ENCODE results near the gene PARD3. TPM values are rescaled to one million over a fixed set of nuclear protein-coding genes. Genes with fewer than 3 reads are reported as not detected.

Gene PARD3
- total and polyA plus RNA-seq, 2 donors (not counting 3 experiments of a cell fraction or from before 2014, with no cell fraction given), result 7.3 to 24.1 TPM

- H3K9me1 ChIP-seq (replicated peaks; ENCODE audit: control insufficient read depth, extremely low read depth, insufficient read depth, low read length), result no peaks in the 10 kb centered on the region
- no peak for TF ChIP-seq MAX (IDR thresholded peaks at IDR 0.05; ENCODE audit: insufficient read depth, insufficient read length)
- TF ChIP-seq JUN (IDR thresholded peaks at IDR 0.05; ENCODE audit: borderline replicate concordance, insufficient read depth, insufficient read length, low read depth), result no peak
- TF ChIP-seq FOS (IDR thresholded peaks at IDR 0.05; ENCODE audit: borderline replicate concordance, insufficient read depth, low read length), result no peak
- no peak for TF ChIP-seq POLR2AphosphoS5 (IDR thresholded peaks at IDR 0.05; ENCODE audit: insufficient read depth, low read depth, low read length)
- no peak for TF ChIP-seq MYC (IDR thresholded peaks at IDR 0.05; ENCODE audit: low read depth, low read length)
- no peak for TF ChIP-seq GATA2 (IDR thresholded peaks at IDR 0.05; ENCODE audit: insufficient read depth, insufficient read length, low read depth, low read length)
- TF ChIP-seq, protein P1, sequence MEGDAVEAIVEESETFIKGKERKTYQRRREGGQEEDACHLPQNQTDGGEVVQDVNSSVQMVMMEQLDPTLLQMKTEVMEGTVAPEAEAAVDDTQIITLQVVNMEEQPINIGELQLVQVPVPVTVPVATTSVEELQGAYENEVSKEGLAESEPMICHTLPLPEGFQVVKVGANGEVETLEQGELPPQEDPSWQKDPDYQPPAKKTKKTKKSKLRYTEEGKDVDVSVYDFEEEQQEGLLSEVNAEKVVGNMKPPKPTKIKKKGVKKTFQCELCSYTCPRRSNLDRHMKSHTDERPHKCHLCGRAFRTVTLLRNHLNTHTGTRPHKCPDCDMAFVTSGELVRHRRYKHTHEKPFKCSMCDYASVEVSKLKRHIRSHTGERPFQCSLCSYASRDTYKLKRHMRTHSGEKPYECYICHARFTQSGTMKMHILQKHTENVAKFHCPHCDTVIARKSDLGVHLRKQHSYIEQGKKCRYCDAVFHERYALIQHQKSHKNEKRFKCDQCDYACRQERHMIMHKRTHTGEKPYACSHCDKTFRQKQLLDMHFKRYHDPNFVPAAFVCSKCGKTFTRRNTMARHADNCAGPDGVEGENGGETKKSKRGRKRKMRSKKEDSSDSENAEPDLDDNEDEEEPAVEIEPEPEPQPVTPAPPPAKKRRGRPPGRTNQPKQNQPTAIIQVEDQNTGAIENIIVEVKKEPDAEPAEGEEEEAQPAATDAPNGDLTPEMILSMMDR (IDR thresholded peaks at IDR 0.05; ENCODE audit: extremely low read depth in 1 of 2, insufficient read depth in 1 of 2, low read depth in 1 of 2, low read length in 2 of 2), result no peak
- no peak for TF ChIP-seq POLR2A (IDR thresholded peaks at IDR 0.05; ENCODE audit: low read depth, low read length)
- TF ChIP-seq EZH2 (IDR thresholded peaks at IDR 0.05; ENCODE audit: borderline replicate concordance, low read depth, low read length, severe bottlenecking), result no peak
- no peak overlapping the region for H3K9ac ChIP-seq (replicated peaks; ENCODE audit: extremely low read depth, insufficient read depth, low read length)
- no peak overlapping the region for H3K4me2 ChIP-seq (ENCODE audit: insufficient read depth, low read length)
- H3K9me3 ChIP-seq (replicated peaks; ENCODE audit: control insufficient read depth, insufficient read depth, low read length), result no peaks in the 10 kb centered on the region
- no peak overlapping the region for H2AFZ ChIP-seq (ENCODE audit: low read depth, low read length)
- H3K4me1 ChIP-seq (ENCODE audit: control insufficient read depth, extremely low read depth, insufficient read depth, low read length), result peaks cover 11% of the 10 kb centered on the region
- H3K27me3 ChIP-seq (ENCODE audit: control insufficient read depth in 2 of 2, insufficient read depth in 2 of 2, low read length in 2 of 2), result no peaks in the 10 kb centered on the region
- H3K36me3 ChIP-seq (ENCODE audit: control insufficient read depth in 2 of 2, extremely low read depth in 1 of 2, insufficient read depth in 2 of 2, low read length in 2 of 2), result no peaks in the 10 kb centered on the region
- no TSS peak for BruUV-seq (replicated peaks)
- POLR2A ChIA-PET, result no interaction called here
- CTCF ChIA-PET, result no interaction called here
- no peak overlapping the region for H3K4me3 ChIP-seq (replicated peaks in 1 of 3; ENCODE audit: insufficient read depth in 1 of 3, low read depth in 1 of 3, low read length in 3 of 3)
- H3K79me2 ChIP-seq (ENCODE audit: control insufficient read depth, insufficient read depth, low read length), result no peaks in the 10 kb centered on the region
- intact Hi-C loops (cut with micrococcal nuclease), result no loop called here
- FAIRE-seq, result no peak
- H3K27ac ChIP-seq (ENCODE audit: insufficient read depth, low read depth, low read length), result no peak overlapping the region
- no peaks in the 10 kb centered on the region for H4K20me1 ChIP-seq (replicated peaks; ENCODE audit: control insufficient read depth, extremely low read depth, insufficient read depth, low read length)
- dilution Hi-C loops (cut with MboI; ENCODE audit: extremely low pct_ligation_motif_present, low sequenced_read_pairs), result no loop called here
- no peak for DNase-seq (ENCODE audit: low read depth, low spot score)
These were observed 665.0 kb downstream of the PARD3 start for GRCh38 chr10:34150103-34150502.
